ENCODE results near the gene IFNA13.
"Not testable (repeated sequence)": the region's sequence is repeated elsewhere in the genome, so short reads cannot be mapped to it uniquely, and the experiment has no call there.

IFNA13 gene

DNA sequence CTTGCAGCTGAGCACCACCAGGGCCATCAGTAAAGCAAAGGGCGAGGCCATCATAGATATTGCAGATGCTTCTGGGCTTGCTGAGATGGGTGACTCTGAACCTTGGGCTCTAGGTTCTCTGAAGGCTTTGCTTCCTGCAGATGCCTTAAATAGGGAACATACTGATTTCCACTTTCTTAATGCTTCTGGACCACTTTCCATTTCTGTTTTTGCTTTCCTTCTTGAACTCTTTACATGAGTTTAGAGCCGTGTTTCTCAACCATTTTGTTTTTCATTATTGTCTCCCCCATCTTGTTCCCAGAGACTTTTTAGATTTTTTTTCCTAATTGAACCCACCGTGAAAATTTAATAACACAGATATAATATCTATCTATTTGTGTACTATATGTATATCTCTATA, at the start of gene IFNA13:
TSS of gene IFNA13 (minus strand) at position 101 of the 400 bp plus-strand sequence. CDS start at position 54, 47 bp downstream.
- no peak for DNase-seq

GRCh38 chr9:21415493-21416267, 47.8 kb upstream of the IFNA13 start:
- no peak for DNase-seq

DNA sequence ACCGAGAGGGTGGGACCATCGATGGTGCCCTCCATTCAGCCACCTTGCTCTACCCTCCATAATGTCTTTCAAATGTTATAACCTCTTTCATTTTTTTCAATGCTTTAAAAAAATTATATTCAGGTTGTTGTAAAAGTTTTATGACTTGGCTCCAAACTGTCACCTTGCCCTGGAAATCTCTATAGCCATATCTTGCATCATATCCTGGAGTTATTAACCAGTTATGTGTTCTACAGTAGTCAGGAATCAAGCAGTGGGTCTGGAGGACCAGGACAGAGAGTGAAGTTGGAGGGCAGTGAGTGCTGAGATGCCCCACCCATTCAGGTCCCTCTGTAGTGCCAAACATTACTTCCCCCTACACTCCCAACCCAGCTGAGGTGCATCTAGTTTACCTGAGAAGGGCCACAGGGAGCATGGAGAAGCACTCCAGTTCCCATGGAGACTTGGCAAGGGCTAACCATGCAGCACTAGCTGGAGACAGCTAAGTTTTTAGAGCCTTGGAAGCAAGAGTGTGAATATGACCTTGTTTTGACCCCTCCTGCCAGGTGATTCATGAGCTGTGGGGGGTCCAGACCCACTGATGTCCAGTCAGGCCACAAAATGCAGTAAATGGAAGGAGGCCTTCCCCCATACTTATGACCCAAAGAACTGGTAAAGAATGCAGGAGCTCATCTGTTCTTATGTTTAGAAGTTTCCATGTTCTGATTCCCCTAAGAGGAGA, 46.5 kb upstream of the IFNA13 start:
- no peak for DNase-seq

- no peak for DNase-seq
These were observed 45.8 kb upstream of the IFNA13 start for GRCh38 chr9:21413624-21414023.

DNA sequence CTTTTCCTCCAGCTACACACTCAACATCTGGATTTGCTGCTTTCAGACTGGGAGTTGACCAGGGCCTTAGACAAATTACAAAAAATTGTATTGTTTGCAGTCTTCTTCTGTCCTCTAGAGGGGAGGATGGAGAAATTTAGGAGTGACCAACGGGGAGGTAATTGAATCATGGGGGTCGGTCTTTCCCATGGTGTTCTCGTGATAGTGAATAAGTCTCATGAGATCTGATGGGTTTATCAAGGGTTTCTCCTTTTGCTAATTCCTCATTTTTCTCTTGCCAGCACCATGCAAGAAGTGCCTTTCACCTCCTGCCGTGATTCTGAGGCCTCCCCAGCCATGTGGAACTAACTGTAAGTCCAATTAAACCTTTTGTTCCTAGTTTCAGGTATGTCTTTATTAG, 45.3 kb upstream of the IFNA13 start:
- DNase-seq = no peak

DNA sequence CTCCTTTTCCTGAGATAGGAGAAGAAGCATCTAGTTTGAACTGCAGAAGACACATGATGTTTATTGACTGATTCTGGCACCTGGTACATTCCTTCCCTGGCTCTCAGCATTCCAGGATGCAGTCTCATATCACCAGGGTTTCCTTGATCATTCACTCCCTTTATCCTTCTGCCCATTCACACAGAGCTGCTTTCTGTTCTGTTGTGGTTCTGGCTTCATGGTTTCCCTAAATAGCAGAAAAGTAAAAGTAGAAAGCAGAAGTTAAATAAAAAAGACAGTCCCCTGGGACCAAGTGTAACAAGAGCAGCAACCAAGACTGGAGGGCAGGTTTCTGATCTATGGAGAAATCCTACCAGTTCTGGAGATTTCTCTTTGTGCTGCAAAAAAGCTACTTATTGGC, 44.2 kb upstream of the IFNA13 start:
- no peak for DNase-seq

- DNase-seq = no peak
These were observed 41.0 kb upstream of the IFNA13 start, which contains the start of gene IFNA8 for GRCh38 chr9:21408817-21409216. Gene IFNA8, plus strand, starts transcription at chr9:21409117. Its CDS starts 60 bp downstream, at chr9:21409177.

GRCh38 chr9:21404146-21404545, 36.3 kb upstream of the IFNA13 start:
- DNase-seq = no peak

GRCh38 chr9:21402386-21403251, 34.8 kb upstream of the IFNA13 start:
- DNase-seq = no peak

DNA sequence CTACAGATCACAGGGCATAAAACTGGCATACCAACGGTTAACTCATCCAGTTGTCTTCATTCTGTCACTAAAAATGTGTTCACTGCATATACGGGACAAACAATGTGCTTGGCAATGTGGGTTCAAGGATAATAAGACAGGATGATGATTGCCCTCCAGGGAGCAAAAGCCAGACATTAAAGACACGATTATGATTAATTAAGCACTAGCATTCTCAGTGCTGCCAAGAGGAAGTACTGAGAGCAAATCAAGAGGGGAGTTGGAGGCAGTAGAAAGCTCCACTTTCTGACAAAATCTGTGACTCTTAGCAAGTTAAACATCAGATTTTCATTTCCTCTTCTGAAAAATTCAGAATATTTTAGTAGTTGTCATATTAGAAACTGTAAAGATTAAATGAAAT, 32.1 kb upstream of the IFNA13 start:
- no peak for DNase-seq

DNA sequence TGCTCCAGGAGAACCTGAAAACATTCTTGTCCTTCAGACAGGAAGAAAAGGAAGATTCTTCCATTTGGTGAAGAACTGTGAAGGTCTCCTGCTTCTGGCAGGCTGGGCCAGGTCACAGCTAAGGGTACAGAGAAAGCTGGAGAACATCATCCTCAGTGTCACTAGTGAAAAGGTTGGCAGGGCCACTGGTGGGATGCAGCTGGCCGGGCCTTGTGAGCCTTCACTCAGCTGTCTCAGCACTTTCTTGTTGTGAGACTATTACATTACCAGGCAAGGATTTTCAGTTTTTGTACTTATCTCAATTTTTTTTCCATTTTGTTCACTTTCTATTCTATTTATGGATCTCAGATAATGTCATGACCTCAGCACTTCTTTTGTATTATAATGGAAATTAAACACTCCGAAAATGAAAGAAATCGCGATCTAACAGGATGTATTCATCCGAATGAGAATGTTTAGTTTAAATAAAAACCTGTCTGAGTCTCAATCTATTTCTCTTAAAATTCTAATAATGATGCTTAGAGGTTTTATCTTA, 31.2 kb upstream of the IFNA13 start:
- DNase-seq = no peak

- peak; percentile 24 for DNase-seq
These were observed 28.2 kb upstream of the IFNA13 start for GRCh38 chr9:21395778-21396717.

DNA sequence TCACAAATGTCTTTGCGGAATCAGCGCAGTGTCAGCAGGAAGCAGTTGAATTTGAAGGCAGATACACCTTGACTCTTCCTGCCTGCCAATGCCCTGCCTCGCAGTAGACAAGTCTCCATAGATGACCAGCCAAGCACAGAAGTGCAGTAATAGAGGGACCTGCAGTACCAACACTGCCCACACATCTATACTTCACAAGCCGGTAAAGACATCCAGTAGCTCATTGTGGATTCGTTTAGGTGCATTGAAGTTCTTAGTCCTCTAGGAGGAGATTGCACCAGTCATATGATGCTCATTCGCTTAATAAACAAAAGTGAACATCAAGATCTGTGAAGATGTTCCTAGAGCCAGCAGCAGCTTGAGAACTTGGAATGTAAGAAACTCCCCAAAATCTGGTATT, 24.4 kb upstream of the IFNA13 start:
- no peak for DNase-seq

- DNase-seq = peak; percentile 15
These were observed 17.3 kb upstream of the IFNA13 start, which contains the start of gene IFNA2 for GRCh38 chr9:21385131-21385670. Gene IFNA2, minus strand, starts transcription at chr9:21385398. Its CDS starts 69 bp downstream, at chr9:21385329.

DNA sequence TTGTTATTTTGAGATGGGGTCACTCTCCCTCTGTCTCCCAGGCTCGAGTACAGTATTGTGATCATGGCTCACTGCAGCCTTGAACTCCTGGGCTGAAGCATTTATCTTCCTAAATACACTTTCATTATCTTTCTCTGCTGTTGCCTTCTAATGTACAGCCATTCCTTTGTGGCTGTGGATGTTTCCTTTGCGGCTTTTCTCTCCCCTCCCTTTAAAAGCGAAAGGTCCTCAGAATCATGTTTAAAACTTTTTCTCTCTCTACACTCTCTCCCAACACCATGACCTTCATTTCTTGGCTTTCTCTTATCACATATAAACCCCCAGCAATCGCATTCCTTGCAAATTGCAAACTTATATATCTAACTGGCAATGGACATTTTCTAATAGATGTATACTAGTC, 15.8 kb upstream of the IFNA13 start:
- peak; percentile 5 for DNase-seq

DNA sequence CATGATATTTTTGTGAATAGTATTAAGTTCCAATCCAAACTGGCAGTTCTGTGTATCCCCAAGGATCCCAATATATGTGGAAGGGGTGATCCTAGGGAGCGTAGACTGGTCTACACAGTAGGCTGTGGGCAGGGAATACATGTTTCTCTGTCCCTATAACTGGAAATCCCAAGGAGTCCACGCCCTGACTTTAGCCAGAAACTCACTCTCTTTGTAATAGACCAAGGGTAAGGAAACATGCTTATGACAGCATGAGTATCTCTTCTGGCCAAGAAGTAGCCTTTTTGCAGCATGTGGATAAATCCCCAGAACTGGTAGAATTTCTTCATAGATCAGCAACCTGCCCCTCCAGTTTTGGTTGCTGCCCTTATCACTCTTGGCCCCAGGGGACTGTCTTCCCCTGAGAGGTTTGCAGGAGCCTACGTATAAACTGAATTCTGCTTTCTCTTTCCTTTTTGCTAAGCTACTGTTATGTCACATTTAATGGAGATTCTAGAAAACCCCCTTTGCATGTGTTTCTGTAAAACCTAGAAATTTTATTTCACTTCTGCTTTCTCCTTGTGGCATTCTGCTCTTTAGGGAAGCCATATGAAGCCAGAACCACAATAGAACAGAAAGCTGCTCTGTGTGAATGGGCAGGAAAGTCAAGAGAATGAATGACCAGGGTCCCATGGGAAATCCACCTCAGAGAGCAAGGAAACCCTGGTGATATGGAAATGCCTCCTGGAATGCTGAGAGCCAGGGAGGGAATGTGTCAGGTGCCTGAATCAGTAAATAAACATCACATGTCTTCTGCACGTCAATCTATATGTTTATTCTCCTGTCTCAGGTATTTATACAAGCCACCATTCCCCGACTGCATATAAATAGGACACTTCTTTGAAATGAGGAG, 13.8 kb upstream of the IFNA13 start:
- peak; percentile 10 for DNase-seq

DNA sequence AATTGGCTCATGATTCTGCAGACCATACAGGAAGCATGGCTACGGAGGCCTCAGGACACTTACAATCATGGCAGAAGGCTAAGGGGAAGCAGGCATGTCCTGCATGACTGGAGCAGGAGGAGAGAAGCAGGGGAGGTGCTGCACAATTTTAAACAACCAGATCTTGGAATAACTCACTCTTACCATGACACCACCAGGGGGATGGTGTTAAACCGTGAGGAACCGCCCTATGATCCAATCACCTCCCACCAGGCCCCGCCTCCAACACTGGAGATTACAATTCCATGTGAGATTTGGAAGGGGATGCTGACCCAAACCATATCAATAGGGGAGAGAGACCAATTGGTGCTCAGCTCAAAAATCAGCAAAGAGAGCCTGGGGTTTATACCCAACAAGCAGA, 3.6 kb upstream of the IFNA13 start:
- not testable (repeated sequence) for DNase-seq

GRCh38 chr9:21367169-21367568, 688 bp downstream of the IFNA13 start:
- DNase-seq = not testable (repeated sequence)

- no peak for DNase-seq
These were observed 5.6 kb downstream of the IFNA13 start for GRCh38 chr9:21362287-21362686.
